ENCODE data around the gene C16orf96.

GRCh38 chr16:4529085-4530060 is 26.8 kb upstream of the C16orf96 start:
- no peak for TF ChIP-seq TEAD4 (IDR thresholded peaks at IDR 0.05; ENCODE audit: low read depth, low read length)
- TF ChIP-seq EP300 (IDR thresholded peaks at IDR 0.05; ENCODE audit: borderline replicate concordance in 1 of 2, low read depth in 2 of 2, low read length in 2 of 2), result 0 out of 3 replicates have a peak, but pooled peaks of 1 of the 2 experiments have one; percentile 59
- TF ChIP-seq EZH2 (IDR thresholded peaks at IDR 0.05; ENCODE audit: low read depth, low read length, severe bottlenecking), result no peak
- 0 out of 3 replicates have a peak, but pooled peaks of 1 of the 2 experiments have one; percentile 51 for TF ChIP-seq POLR2A (IDR thresholded peaks at IDR 0.05; ENCODE audit: control extremely low read depth in 1 of 2, low read depth in 2 of 2, low read length in 2 of 2)

Measured in H1 (cell line).